NK-92 (cell line): Measurements from ENCODE around the gene USP53.
"Not testable (repeated sequence)": the region's sequence is repeated elsewhere in the genome, so short reads cannot be mapped to it uniquely, and the experiment has no call there.

Experiments used
- DNase-seq: peaks from one replicate; lab custom pipeline; 2025; ENCODE audit not compliant: unreplicated experiment; lab: John Stamatoyannopoulos, UW

Gene USP53

DNA sequence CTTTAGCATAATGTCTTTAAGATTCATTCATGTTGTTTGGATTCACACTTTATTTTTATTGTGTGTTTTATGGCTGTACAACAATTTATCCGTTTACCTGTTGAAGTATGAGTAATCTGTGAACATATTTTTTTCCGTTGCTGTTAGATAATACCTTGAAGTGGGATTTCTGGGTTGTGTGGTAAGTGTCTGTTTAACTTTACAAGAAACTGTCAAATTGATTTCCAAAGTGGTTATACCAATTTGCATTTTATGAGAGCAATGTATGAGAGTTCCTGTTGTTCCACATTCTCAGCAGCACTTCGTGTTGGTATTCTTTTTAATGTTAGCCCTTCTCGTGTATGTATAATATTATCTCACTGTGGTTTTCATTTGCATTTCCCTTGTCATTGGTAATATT, 53.6 kb downstream of the USP53 start:
- DNase-seq = no peak

DNA sequence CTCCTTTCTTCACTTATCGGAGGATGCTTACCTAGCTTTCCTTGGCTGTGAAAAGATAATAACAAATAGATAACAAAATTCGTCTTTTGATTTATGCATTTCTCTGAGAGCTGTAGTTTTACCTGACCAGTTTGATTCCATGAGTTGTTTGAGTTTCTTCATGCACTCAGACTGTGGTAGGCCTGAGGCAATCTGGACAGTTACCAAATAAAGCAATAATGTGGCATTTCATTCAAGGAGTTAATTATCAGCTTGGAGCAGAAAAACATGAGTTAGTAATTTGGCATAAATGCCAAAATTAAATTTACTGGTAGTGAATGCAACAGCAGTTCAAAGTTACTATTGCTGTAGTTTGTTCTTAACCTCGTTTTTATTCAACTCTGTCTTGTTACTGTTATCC, 56.0 kb downstream of the USP53 start:
- no peak for DNase-seq

DNA sequence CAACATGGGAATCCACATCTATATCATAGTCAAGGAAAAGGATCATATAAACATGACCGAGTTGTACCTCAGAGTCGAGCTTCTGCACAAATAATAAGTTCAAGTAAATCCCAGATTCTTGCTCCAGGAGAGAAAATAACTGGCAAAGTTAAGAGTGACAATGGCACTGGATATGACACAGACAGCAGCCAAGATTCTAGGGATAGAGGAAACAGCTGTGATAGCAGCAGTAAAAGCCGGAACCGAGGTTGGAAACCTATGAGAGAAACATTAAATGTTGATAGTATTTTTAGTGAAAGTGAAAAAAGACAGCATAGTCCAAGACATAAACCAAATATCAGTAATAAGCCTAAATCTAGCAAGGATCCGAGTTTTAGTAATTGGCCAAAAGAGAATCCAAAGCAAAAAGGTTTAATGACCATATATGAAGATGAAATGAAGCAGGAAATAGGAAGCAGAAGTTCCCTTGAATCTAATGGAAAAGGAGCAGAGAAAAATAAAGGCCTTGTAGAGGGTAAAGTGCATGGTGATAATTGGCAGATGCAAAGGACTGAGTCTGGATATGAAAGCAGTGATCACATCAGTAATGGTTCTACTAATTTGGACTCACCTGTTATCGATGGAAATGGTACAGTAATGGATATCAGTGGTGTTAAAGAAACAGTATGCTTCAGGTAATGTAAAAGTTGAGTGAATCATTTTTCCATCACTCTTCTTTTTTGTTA, 59.0 kb downstream of the USP53 start:
- DNase-seq = no peak

DNA sequence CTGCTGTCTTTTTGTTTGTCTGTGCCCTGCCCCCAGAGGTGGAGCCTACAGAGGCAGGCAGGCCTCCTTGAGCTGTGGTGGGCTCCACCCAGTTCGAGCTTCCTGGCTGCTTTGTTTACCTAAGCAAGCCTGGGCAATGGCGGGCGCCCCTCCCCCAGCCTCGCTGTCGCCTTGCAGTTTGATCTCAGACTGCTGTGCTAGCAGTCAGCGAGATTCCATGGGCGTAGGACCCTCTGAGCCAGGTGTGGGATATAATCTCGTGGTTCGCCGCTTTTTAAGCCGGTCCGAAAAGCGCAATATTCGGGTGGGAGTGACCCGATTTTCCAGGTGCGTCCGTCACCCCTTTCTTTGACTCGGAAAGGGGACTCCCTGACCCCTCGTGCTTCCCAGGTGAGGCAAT, 67.0 kb downstream of the USP53 start:
- not testable (repeated sequence) for DNase-seq

- DNase-seq = not testable (repeated sequence)
These were observed 67.4 kb downstream of the USP53 start for GRCh38 chr4:119279945-119280344.

GRCh38 chr4:119281393-119281792, 68.9 kb downstream of the USP53 start:
- no peak for DNase-seq

DNA sequence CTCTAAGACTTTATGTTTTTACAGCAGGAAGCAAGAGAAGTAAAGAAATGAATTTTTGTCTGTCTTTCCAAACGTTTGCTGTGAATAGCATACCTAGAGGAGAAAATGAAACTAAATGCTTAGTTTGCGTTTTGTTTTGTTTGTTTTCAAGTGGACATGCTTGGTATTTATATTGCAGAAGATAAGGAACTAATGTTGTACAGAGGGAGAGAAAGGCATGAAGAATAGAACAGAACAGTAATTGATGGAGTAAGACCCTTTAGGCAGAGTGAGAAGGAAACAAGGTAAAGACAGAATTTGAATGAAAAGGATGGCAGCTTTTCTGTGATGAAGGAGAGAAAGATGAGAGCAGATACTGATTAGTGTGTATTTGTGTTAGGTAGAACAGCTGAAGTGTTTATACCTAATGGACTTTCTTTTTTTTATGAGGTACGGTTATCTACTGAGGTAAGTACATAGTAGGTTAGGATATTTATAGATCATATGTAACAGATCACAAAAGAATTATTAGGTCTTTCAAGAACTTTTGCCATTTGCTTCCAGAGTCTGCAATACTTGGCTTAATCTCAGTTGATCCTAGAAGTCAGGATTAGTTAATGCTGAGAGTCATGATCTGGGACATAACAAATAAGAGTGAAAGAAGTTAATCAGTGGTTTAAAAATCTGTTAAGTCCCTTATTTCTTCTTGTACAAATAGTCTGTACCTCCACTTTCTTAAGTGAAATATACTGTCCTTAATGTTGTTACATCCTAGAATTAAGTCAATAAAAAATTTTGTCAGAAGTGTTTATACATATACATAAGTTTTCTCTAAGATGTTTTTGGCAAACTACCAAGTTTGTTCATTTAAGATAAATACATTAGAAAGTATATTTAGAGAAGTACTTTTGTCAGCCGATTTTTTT, 72.6 kb downstream of the USP53 start:
- DNase-seq = no peak

DNA sequence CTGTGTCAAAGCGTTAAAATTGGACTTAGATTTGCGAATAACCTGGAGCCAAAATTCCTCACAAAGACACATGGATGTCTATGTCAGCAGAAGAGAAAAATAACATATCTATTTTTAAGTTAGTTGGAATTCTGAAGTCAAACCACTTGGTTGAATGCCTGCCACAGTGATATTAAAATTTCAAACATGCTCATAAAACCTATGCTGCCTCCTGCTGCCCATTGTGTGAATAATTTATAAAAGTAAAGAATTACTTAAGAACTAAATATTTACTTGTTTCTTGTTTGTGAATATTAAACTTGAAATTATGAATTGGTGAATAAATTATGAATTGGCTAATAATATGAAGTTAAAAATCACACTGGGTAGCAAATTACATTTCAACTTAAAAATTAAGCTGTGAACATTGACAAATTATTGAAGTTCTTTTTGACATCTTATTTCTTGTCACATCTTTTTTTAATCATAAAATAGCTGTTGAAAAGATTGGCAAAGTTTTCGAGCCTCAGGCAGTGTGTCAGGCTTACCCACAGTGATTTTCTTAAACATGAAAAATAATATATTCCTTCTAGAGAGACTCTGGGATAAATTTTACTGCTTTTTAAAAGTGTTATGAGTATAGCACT, 74.0 kb downstream of the USP53 start:
- DNase-seq = no peak

DNA sequence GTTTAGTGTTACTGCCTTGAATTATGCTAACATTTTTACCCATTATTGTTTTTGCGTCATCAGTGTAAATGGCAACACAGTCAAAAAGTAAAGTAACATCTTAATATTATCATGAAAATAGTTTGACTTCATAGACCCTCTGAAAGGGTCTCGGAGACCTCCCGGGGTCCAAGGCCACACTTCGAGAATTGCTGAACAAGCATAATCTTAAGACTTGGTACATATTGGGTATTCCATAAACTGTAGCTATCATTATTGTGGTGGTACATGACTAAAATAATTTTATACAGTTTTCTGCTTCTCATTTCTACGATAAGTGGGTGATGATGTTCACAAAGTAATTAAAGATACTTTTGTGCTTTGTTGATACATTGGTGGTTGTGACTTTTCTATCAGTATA, 76.8 kb downstream of the USP53 start:
- no peak for DNase-seq

DNA sequence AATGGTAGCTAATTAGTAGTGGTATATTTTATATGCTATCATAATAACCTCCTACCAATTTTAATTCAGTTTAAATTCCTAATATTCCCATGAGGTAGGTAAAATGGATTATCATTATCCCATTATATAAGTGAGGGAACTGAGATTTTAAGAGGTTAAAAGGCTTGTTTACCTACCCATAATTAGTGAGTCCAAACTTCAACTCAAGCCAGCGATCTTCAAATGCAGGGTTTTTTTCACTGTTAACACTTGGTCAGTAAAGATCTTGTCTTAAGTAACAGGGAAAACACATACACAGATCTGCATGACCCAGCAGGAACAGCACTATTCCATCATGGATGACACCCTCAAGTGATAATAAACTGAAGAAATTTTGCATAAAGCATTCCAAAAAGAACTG, 78.1 kb downstream of the USP53 start:
- no peak for DNase-seq

DNA sequence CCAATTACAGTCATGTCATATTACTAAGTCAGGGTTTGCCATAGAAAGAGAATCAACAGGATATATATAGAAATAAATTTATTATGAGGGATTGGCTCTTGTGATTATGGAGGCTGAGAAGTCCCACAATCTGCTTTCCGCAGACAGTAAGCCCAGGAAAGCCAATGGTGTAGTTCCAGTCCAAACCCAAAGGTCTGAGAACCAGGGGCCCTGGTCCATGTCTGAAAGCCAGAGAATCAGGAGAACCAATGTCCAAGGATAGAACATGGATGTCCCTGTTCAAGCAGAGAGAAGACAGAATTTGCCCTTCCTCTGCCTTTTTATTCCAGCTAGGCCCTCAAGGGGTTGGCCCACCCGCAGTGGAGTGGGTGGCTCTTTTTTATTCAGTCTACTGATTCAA, 83.8 kb downstream of the USP53 start:
- DNase-seq = no peak

DNA sequence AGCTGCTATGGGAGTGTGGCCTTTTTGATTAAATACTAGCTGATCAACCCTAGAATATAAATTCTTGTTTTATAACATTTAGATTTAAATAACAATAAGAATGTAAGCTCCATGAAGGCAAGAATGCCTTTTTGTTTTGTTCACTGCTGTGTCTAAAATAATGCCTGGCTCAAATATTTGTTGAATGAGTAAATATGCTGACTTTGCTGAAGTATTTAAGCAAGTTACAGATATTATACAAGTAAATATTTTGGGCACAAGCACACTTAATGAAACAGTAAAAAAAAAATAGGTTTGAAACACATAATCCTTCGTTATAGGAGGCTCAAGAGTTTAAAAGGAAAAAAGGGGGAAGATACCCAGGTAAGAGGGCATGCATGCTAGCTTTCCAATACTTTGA, 85.3 kb downstream of the USP53 start:
- DNase-seq = no peak

- DNase-seq = no peak
These were observed 86.8 kb downstream of the USP53 start for GRCh38 chr4:119299260-119299671.

GRCh38 chr4:119299741-119300100, 87.2 kb downstream of the USP53 start:
- DNase-seq = no peak

GRCh38 chr4:119300101-119300978, 87.8 kb downstream of the USP53 start:
- no peak for DNase-seq

DNA sequence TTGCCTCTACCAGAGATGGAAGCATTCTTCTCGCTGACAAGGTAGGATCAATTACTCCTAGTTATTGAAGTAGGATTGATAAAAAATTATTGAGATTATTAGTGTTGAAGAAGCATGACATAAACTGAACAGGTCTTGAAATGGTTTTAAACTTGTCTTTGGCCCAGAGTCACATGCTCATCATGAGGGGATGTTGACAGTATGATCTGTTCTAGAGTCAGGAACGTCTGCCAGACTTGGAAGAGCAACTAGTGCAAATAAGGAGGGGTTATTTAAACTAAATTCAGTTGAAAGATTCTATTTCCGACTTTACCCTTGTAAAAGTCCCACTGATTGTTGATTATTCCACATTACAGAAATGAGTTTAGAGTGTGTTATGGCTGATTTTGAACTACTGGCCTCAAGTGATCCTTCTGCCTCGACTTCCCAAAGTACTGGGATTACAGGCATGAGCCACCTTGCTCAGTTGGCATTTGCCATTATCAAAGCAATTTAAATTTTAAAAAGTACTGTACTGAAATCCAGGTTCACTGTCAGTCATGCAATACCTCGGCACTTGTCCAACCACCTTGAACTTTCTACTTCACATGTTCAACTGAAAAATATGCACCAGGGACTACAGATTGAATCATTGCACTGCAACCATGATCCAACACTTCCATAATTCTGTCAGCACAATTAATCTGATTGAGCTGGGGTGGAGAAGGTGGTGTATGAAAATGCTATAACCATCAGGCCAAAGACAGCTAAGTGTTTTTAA, 89.7 kb downstream of the USP53 start:
- no peak for DNase-seq

DNA sequence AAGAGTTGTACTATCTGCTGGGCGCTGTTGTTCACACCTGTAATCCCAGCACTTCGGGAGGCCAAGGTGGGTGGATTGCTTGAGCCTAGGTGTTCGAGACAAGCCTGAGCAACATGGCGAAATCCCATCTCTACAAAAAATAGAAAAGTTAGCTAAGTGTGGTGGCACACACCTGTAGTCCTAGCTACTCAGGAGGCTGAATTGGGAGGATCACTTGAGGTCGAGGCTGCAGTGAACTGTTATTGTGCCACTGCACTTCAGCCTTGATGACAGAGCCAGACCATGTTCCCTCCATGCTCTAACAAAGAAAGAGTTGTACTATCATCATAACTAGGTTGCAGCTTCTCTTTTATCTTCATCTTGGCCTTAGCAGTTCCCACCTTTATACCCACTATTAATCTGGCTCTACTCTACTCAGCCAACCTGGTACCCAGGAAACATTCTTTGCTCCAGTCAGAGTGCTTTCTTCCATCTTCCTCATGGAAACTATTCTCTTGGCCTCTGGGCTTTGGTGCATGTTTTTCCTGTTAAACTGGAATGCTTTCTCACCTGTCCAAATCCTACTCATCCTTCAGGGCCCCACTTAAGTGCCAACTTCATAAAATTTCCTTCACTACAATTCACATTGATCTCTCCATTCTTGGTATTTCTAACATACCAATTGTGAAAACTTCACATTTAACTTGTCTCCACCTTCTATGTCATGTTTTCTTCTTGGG, 91.2 kb downstream of the USP53 start:
- DNase-seq = no peak

- no peak for DNase-seq
These were observed 91.9 kb downstream of the USP53 start for GRCh38 chr4:119304431-119304830.

GRCh38 chr4:119307606-119308005, 95.1 kb downstream of the USP53 start:
- no peak for DNase-seq

DNA sequence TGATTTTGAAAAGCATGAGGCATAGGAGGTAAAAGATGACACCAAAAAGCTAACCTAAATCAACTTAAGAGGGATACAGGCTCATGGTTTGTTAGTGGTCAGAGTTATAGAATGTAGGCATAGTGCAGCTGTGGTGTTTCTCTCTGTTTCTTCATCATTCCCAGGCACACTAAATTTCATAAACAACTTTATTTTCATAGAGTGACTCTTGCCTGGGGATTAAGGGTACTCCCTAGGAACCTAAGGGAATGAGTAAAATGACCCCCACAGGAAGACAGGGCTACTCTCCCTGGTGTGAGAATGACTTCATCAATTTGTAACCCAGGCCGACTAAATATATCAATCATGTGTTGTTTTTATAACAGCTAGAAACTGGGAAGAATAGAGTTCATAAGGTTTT, 98.3 kb downstream of the USP53 start:
- no peak for DNase-seq
